Neural cell (in vitro differentiated cells): ENCODE measurements around the gene YTHDF2. TPM values are rescaled to one million over a fixed set of nuclear protein-coding genes. Genes with fewer than 3 reads are reported as not detected.
"Not testable (repeated sequence)": the region's sequence is repeated elsewhere in the genome, so short reads cannot be mapped to it uniquely, and the experiment has no call there.

ENCODE experiments used
- H2AFZ ChIP-seq: fragments of 200-600, 300-800 bp; sonication (generic), shearing (Covaris generic); 2 replicates; pipeline ENCODE4 v1.6.0; 2014; ENCODE audit warnings: low read depth, mild to moderate bottlenecking, antibody characterized with exemption, low read length, moderate library complexity
- H3F3A ChIP-seq: fragments of 200-600 bp; shearing (Covaris generic); 2 replicates; pipeline ENCODE4 v1.6.1; 2016; ENCODE audit warnings: mild to moderate bottlenecking, moderate library complexity, mixed read lengths, antibody characterized with exemption, low read length; ENCODE audit not compliant: insufficient read depth, poor library complexity, severe bottlenecking
- H3K27ac ChIP-seq: fragments of 200-600, 300-800 bp; sonication (generic), shearing (Covaris generic); 2 replicates; pipeline ENCODE4 v1.5.1; 2014; ENCODE audit warnings: mild to moderate bottlenecking, low read length, moderate library complexity
- H3K27me3 ChIP-seq: fragments of 300-800, 200-600 bp; sonication (generic), shearing (Covaris generic); 2 replicates; pipeline ENCODE4 v1.6.0; 2014; ENCODE audit warnings: mild to moderate bottlenecking, low read depth, low read length, moderate library complexity; ENCODE audit not compliant: insufficient read depth
- H3K36me3 ChIP-seq: fragments of 300-800, 200-600 bp; sonication (generic), shearing (Covaris generic); 2 replicates; pipeline ENCODE4 v1.5.1; 2014; ENCODE audit warnings: mild to moderate bottlenecking, antibody characterized with exemption, low read length, moderate library complexity; ENCODE audit not compliant: insufficient read depth
- H3K4me2 ChIP-seq: fragments of 300-800, 200-600 bp; sonication (generic), shearing (Covaris generic); 2 replicates; pipeline ENCODE4 v1.6.0; 2014; ENCODE audit warnings: mild to moderate bottlenecking, low read length
- H3K4me3 ChIP-seq: fragments of 300-800, 200-600 bp; sonication (generic), shearing (Covaris generic); 2 replicates; pipeline ENCODE4 v1.5.1; 2014; ENCODE audit warnings: mild to moderate bottlenecking, low read length, moderate library complexity
- H3K79me2 ChIP-seq: fragments of 200-600 bp; shearing (Covaris generic); replicated peaks from 2 replicates; pipeline ENCODE4 v1.6.0; 2014; ENCODE audit warnings: mild to moderate bottlenecking, low read length, moderate library complexity; ENCODE audit not compliant: insufficient read depth
- H3K9ac ChIP-seq: fragments of 300-800, 200-600 bp; sonication (generic), shearing (Covaris generic); 2 replicates; pipeline ENCODE4 v1.6.1; 2016; ENCODE audit warnings: mild to moderate bottlenecking, low read length, mixed read lengths
- H3K9me2 ChIP-seq: fragments of 200-600 bp; shearing (Covaris generic); 2 replicates; pipeline ENCODE4 v1.6.1; 2016; ENCODE audit warnings: mild to moderate bottlenecking, low read length, mixed read lengths; ENCODE audit not compliant: insufficient read depth
- H3K9me3 ChIP-seq: fragments of 200-600, 300-800 bp; sonication (generic), shearing (Covaris generic); 2 replicates; pipeline ENCODE4 v1.6.1; 2016; ENCODE audit warnings: mild to moderate bottlenecking, mixed run types, low read length, moderate library complexity, mixed read lengths
- H4K20me1 ChIP-seq: fragments of 200-600 bp; shearing (Covaris generic); 2 replicates; pipeline ENCODE4 v1.6.1; 2016; ENCODE audit warnings: mild to moderate bottlenecking, mixed run types; ENCODE audit not compliant: insufficient read depth
- EP300 ChIP-seq: fragments of 450-650 bp; conservative IDR thresholded peaks from 2 replicates; pipeline ENCODE4 v1.6.1; 2014; ENCODE audit warnings: antibody characterized with exemption, mild to moderate bottlenecking, moderate library complexity; ENCODE audit not compliant: poor library complexity, severe bottlenecking
- EZH2 ChIP-seq: fragments of 200-600, 300-800 bp; shearing (Covaris generic), sonication (generic); IDR thresholded peaks from 2 replicates; pipeline ENCODE4 v1.6.1; 2014; ENCODE audit warnings: antibody characterized with exemption, low read length, borderline replicate concordance, mild to moderate bottlenecking; ENCODE audit not compliant: insufficient read depth, poor library complexity, severe bottlenecking
- MXI1 ChIP-seq: fragments of 450-650 bp; conservative IDR thresholded peaks from 2 replicates; pipeline ENCODE4 v1.6.1; 2014; ENCODE audit warnings: antibody characterized with exemption, mild to moderate bottlenecking; ENCODE audit not compliant: poor library complexity, severe bottlenecking
- POLR2AphosphoS5 ChIP-seq: IDR thresholded peaks from 2 replicates; pipeline ENCODE4 v1.6.1; 2012
- RAD21 ChIP-seq: fragments of 450-650 bp; conservative IDR thresholded peaks from 2 replicates; pipeline ENCODE4 v1.6.1; 2014; ENCODE audit warnings: antibody characterized with exemption, mild to moderate bottlenecking, moderate library complexity
- SMC3 ChIP-seq: fragments of 450-650 bp; conservative IDR thresholded peaks from 2 replicates; pipeline ENCODE4 v1.6.1; 2014; ENCODE audit warnings: antibody characterized with exemption, mild to moderate bottlenecking, moderate library complexity; ENCODE audit not compliant: poor library complexity
- TAF1 ChIP-seq: IDR thresholded peaks from 2 replicates; pipeline ENCODE4 v1.6.1; 2012; ENCODE audit warnings: low read depth
- polyA plus RNA-seq: library from polyadenylated mRNA; depleted of rRNA; stranded (reverse); fragments of >200 nt; gene quantifications from 2 replicates; pipeline ENCODE4 v1.2.3, GENCODE V29; 2014
- TF ChIP-seq, protein P1 (sequence below): fragments of 450-650 bp; IDR thresholded peaks from 2 replicates; pipeline ENCODE4 v1.5.1; 2014; ENCODE audit warnings: antibody characterized with exemption, mild to moderate bottlenecking, moderate library complexity; ENCODE audit not compliant: poor library complexity, severe bottlenecking
- TF ChIP-seq, protein P2 (sequence below): IDR thresholded peaks from 2 replicates; pipeline ENCODE4 v1.6.1; 2012; ENCODE audit warnings: borderline replicate concordance

Gene YTHDF2
- polyA plus RNA-seq, 1 donor from 2014 or later = 90.2 TPM

DNA sequence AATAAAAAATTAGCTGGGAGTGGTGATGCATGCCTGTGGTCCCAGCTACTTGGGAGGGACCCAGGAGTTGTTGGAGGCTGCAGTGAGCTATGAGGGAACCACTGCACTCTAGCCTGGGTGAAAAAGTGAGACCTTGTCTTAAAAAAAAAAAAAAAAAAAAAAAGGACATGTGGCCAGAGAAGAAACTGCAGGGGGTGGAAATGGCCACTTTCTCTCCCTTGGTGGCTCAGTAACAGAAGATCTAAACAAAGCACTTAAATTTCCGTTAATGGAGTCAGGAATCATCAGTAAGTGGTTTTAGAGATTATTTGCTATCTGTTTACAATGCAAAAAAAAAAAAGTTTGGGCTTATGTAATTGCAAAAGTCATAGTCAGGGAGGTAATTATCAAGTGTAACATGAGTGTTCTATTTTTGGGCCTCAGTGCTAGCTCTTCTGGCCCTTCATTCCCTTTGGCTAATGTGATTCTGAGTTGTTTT lies 55.9 kb downstream of the YTHDF2 start:
- H3K79me2 ChIP-seq = no peaks in the 10 kb centered on the region
- H3K4me3 ChIP-seq = no peak overlapping the region
- no peaks in the 10 kb centered on the region for H3K9me2 ChIP-seq
- no peak overlapping the region for H3K27ac ChIP-seq
- no peak overlapping the region for H3K4me2 ChIP-seq
- H3K27me3 ChIP-seq = no peaks in the 10 kb centered on the region
- H4K20me1 ChIP-seq = no peaks in the 10 kb centered on the region
- H3K36me3 ChIP-seq = no peaks in the 10 kb centered on the region
- H3K9ac ChIP-seq = no peak overlapping the region
- TF ChIP-seq, protein P1, sequence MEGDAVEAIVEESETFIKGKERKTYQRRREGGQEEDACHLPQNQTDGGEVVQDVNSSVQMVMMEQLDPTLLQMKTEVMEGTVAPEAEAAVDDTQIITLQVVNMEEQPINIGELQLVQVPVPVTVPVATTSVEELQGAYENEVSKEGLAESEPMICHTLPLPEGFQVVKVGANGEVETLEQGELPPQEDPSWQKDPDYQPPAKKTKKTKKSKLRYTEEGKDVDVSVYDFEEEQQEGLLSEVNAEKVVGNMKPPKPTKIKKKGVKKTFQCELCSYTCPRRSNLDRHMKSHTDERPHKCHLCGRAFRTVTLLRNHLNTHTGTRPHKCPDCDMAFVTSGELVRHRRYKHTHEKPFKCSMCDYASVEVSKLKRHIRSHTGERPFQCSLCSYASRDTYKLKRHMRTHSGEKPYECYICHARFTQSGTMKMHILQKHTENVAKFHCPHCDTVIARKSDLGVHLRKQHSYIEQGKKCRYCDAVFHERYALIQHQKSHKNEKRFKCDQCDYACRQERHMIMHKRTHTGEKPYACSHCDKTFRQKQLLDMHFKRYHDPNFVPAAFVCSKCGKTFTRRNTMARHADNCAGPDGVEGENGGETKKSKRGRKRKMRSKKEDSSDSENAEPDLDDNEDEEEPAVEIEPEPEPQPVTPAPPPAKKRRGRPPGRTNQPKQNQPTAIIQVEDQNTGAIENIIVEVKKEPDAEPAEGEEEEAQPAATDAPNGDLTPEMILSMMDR = no peak
- TF ChIP-seq SMC3 = no peak
- no peak for TF ChIP-seq TAF1
- TF ChIP-seq EP300 = no peak
- TF ChIP-seq EZH2 = no peak
- no peak for TF ChIP-seq RAD21
- TF ChIP-seq, protein P2, sequence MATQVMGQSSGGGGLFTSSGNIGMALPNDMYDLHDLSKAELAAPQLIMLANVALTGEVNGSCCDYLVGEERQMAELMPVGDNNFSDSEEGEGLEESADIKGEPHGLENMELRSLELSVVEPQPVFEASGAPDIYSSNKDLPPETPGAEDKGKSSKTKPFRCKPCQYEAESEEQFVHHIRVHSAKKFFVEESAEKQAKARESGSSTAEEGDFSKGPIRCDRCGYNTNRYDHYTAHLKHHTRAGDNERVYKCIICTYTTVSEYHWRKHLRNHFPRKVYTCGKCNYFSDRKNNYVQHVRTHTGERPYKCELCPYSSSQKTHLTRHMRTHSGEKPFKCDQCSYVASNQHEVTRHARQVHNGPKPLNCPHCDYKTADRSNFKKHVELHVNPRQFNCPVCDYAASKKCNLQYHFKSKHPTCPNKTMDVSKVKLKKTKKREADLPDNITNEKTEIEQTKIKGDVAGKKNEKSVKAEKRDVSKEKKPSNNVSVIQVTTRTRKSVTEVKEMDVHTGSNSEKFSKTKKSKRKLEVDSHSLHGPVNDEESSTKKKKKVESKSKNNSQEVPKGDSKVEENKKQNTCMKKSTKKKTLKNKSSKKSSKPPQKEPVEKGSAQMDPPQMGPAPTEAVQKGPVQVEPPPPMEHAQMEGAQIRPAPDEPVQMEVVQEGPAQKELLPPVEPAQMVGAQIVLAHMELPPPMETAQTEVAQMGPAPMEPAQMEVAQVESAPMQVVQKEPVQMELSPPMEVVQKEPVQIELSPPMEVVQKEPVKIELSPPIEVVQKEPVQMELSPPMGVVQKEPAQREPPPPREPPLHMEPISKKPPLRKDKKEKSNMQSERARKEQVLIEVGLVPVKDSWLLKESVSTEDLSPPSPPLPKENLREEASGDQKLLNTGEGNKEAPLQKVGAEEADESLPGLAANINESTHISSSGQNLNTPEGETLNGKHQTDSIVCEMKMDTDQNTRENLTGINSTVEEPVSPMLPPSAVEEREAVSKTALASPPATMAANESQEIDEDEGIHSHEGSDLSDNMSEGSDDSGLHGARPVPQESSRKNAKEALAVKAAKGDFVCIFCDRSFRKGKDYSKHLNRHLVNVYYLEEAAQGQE = no peak
- no peak for TF ChIP-seq POLR2AphosphoS5
- TF ChIP-seq MXI1 = no peak
- H3K9me3 ChIP-seq = no peaks in the 10 kb centered on the region
- no peak overlapping the region for H2AFZ ChIP-seq
- no peaks in the 10 kb centered on the region for H3F3A ChIP-seq

DNA sequence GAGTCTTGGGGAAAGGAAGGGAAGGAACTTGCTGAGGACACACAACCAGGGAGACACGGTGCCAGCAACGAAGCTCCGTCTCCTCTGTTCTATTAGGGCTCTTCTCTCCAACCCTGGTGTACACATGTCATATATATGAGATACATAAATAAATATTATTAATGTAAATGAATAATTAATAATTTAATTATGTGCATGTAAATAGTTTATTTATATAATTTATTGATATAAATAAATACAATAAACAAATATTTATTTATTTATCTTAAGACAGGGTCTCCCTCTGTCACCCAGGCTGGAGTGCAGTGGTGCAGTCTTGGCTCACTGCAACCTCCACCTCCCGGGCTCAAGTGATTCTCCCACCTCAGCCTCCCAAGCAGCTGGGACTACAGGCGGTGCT lies 57.8 kb downstream of the YTHDF2 start:
- not testable (repeated sequence) for H3K9me3 ChIP-seq, H3F3A ChIP-seq, H4K20me1 ChIP-seq, H3K4me3 ChIP-seq, H3K9ac ChIP-seq, H3K79me2 ChIP-seq, H3K4me2 ChIP-seq, H3K36me3 ChIP-seq, H3K9me2 ChIP-seq, H3K27ac ChIP-seq, H2AFZ ChIP-seq, H3K27me3 ChIP-seq
